Esophagus muscularis mucosa (tissue), 4 donors: ENCODE results near the gene LBHD2. TPM values are rescaled to one million over a fixed set of nuclear protein-coding genes. Genes with fewer than 3 reads are reported as not detected.
A peak's percentile ranks its signal among the peaks of the same experiment; 100 is the strongest.

ENCODE experiments used
- DNase-seq: peaks from one replicate; pipeline ENCODE4 v3.0.0-alpha.2; 2017; ENCODE audit errors: extremely low spot score
- H3K27ac ChIP-seq, 4 donors: fragments of 200-600 bp; sonication (generic); replicated peaks in 1 of 4; 1 replicate in 3 of 4; 2 replicates in 1 of 4; pipeline ENCODE4 v1.5.1; 2016 to 2019; ENCODE audit warnings: mild to moderate bottlenecking in 1 of 4
- H3K27me3 ChIP-seq, 4 donors: fragments of 200-600 bp; sonication (generic); one replicate each; pipeline versions ENCODE4 v1.5.1 to v1.6.0; 2016 to 2019
- H3K36me3 ChIP-seq, 4 donors: fragments of 200-600 bp; sonication (generic); one replicate each; pipeline ENCODE4 v1.5.1; 2016 to 2019
- H3K4me1 ChIP-seq, 4 donors: fragments of 200-600 bp; sonication (generic); one replicate each; pipeline ENCODE4 v1.5.1; 2016 to 2019
- H3K4me3 ChIP-seq, 4 donors: fragments of 200-600 bp; sonication (generic); 1 replicate in 2 of 4; 2 replicates in 2 of 4; pipeline ENCODE4 v1.5.1; 2016 to 2019; ENCODE audit warnings: mild to moderate bottlenecking in 4 of 4, moderate library complexity in 1 of 4
- H3K9me3 ChIP-seq, 4 donors: fragments of 200-600 bp; sonication (generic); 1 replicate in 3 of 4; 2 replicates in 1 of 4; pipeline ENCODE4 v1.5.1; 2016 to 2019
- EP300 ChIP-seq: sonication (generic); formaldehyde crosslinking; IDR thresholded peaks from one replicate; pipeline ENCODE4 v1.6.1; 2017; ENCODE audit warnings: antibody characterized with exemption
- POLR2A ChIP-seq: fragments of 450-650 bp; IDR thresholded peaks from one replicate; pipeline ENCODE4 v1.6.1; 2017; ENCODE audit warnings: antibody characterized with exemption, moderate library complexity, mild to moderate bottlenecking, low read depth
- POLR2AphosphoS5 ChIP-seq, 2 donors: sonication (generic); formaldehyde crosslinking; IDR thresholded peaks; one replicate each; pipeline ENCODE4 v1.6.1; 2017; ENCODE audit warnings: antibody characterized with exemption in 2 of 2
- WGBS: methylation state at CpG from one replicate; pipeline ENCODE4 v1.1.5; 2018; 5-methylcytosine and 5-hydroxymethylcytosine counted together
- intact Hi-C: fragments of 100-400 bp; cut with DNase I; formaldehyde crosslinking; loops from one replicate; pipeline ENCODE4 v1.15.1; 2023
- total RNA-seq, 4 donors: library from RNA; depleted of rRNA; stranded (reverse); fragments of >200 nt; gene quantifications; one replicate each; pipeline versions ENCODE4 v1.1.0 to v1.2.1, GENCODE V29; 2016
- TF ChIP-seq, protein P1 (sequence below), 3 experiments: fragments of 200-600 bp in 2 of 3; fragments of 450-650 bp in 1 of 3; sonication (generic) in 2 of 3; IDR thresholded peaks; one replicate each; pipeline ENCODE4 v1.5.1; 2017 to 2019; ENCODE audit warnings: antibody characterized with exemption in 3 of 3, mild to moderate bottlenecking in 2 of 3, moderate library complexity in 1 of 3

LBHD2 gene
- total RNA-seq, 4 donors from 2014 or later = not detected

- Histone ChIP-seq H3K4me1 (peaks cover 6 to 39% (median 32%) of the 10 kb centered on the region in 4 donors), H3K27me3 (peaks cover 0 to 30% (median 7%) of the 10 kb centered on the region in 4 donors), H3K4me3 (no peak overlapping the region), H3K9me3 (no peaks in the 10 kb centered on the region), H3K36me3 (no peaks in the 10 kb centered on the region), H3K27ac (peak overlapping the region in 3 of 4 donors; percentile 57 to 68 (median 63))
- TF ChIP-seq EP300 (no peak), POLR2AphosphoS5 (IDR thresholded peaks at IDR 0.05) (no peak), POLR2A (no peak)
- TF ChIP-seq, protein P1, sequence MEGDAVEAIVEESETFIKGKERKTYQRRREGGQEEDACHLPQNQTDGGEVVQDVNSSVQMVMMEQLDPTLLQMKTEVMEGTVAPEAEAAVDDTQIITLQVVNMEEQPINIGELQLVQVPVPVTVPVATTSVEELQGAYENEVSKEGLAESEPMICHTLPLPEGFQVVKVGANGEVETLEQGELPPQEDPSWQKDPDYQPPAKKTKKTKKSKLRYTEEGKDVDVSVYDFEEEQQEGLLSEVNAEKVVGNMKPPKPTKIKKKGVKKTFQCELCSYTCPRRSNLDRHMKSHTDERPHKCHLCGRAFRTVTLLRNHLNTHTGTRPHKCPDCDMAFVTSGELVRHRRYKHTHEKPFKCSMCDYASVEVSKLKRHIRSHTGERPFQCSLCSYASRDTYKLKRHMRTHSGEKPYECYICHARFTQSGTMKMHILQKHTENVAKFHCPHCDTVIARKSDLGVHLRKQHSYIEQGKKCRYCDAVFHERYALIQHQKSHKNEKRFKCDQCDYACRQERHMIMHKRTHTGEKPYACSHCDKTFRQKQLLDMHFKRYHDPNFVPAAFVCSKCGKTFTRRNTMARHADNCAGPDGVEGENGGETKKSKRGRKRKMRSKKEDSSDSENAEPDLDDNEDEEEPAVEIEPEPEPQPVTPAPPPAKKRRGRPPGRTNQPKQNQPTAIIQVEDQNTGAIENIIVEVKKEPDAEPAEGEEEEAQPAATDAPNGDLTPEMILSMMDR (IDR thresholded peaks at IDR 0.05) = no peak
- intact Hi-C loops = no loop called here
- no peak for DNase-seq
- 80% methylated on average over 4 of the region's 11 CpGs for WGBS
These were observed 11.3 kb downstream of the LBHD2 start for GRCh38 chr14:103095210-103095778.

DNA sequence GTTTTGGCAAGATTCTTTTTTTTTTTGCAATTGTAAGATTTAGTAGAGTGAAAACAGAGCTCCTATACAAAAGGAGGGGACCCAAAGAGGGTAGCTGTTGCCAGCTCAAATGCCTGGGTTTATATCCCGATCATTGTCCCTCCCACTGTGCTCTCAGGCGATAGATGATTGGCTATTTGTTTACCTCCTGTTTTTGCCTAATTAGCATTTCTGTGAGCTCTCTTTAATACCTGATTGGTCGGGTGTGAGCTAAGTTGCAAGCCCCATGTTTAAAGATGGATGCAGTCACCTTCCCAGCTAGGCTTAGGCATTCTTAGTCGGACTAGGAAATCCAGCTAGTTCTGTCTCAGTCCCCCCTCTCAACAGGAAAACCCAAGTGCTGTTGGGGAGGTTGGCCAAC lies 12.4 kb downstream of the LBHD2 start:
- no peaks in the 10 kb centered on the region for H3K36me3 ChIP-seq
- H3K9me3 ChIP-seq = no peaks in the 10 kb centered on the region
- no peak overlapping the region for H3K4me3 ChIP-seq
- TF ChIP-seq, protein P1 (IDR thresholded peaks at IDR 0.05) = no peak
- no peak for DNase-seq
- H3K27me3 ChIP-seq = peaks cover 0 to 40% (median 4%) of the 10 kb centered on the region in 4 donors
- peaks cover under 1 to 29% (median 24%) of the 10 kb centered on the region in 4 donors for H3K4me1 ChIP-seq
- no peak overlapping the region for H3K27ac ChIP-seq
- 64% methylated on average over 4 of the region's 4 CpGs for WGBS
- intact Hi-C loops = no loop called here

DNA sequence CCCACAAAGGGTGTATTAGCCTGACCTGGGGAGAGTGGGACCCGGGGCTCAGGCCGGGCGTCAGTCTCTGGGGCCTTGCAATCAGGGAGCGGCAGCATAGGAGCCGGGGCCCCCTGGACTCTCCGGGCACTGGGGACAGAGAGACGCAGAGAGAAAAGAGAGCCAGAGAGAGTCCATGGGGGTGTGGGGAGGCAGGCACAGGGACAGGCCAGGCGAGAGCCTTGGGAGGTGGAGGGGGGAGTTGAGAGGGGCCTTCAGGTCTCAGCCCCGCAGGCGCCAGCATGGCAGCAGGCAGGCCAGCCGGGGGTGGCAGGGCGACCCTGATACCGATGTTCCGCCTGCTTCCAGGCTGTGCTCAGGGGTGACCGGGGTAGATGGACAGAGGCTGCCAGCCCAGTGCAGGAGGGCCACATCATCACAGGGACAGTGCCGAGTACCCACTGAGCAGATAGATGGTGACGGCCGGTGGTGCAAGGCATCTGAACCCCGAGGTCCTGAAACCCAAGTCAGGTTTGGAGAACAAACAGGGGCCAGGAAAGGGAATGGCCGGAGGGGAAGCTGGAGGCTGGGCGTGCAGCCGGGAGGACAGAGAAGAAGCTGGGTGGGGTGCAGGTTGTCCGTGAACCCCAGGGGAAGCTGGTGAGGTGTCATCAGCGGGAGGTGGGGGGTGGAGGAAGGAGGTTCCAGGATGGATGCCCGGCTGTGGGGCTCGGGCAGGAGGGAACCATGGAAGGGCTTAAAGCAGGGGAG lies 13.4 kb downstream of the LBHD2 start:
- Histone ChIP-seq H3K9me3 (no peaks in the 10 kb centered on the region), H3K36me3 (no peaks in the 10 kb centered on the region), H3K27ac (no peak overlapping the region), H3K4me1 (peaks cover 4 to 32% (median 25%) of the 10 kb centered on the region in 4 donors), H3K27me3 (peaks cover 0 to 50% (median 11%) of the 10 kb centered on the region in 4 donors), H3K4me3 (no peak overlapping the region)
- WGBS = 84% methylated on average over 22 of the region's 26 CpGs
- intact Hi-C loops = no loop called here
- TF ChIP-seq EP300 = no peak
- no peak for TF ChIP-seq POLR2AphosphoS5 (IDR thresholded peaks at IDR 0.05)
- TF ChIP-seq, protein P1 (IDR thresholded peaks at IDR 0.05) = no peak
- TF ChIP-seq POLR2A = no peak
- no peak for DNase-seq

DNA sequence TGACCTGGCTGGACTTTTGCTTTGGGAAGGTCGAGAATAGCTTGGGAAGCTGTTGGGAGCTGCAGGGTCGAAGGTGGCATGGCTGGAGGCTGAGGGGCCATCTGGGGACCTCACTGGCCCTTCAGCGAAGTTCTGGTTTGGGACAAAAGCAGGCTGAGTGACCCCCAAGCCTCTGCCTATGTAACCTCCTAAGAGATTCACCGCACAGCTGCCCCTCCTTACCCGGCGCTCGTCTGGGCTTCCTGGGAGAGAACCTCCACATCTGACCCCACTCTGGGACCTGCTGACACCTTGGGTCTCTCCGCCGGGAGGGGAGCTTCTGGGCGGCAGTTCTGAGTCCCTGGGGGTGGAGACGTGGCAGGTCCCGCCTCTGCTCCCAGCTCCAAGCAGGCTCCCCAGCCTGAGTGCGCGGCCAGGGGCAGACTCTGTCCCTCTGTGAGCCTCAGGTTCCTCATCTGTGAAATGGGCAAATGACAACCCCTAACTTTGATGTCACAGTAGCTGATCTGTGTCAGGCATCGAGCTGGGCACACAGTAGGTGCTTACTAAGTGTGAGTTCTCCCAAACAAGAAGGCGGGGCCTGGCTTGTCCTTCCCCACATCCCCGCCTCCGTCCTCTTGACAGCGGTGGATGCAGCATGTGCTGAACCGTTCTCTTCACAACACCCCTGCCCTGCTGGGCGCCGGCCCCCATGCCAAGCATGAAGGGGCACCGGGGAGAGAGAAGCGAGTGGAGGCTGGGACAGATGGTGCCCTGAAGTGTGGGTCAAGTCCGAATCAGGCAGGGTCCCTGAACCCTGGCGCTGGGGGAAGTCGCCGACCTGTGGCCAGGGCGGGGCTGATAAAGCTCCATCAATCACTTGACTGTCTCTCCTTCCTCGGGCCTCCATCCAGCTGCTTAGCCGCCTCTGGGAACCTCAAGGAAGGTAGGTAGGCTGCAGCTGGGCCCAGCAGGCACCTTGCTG lies 14.3 kb downstream of the LBHD2 start:
- intact Hi-C loops = no loop called here
- TF ChIP-seq EP300 (no peak), POLR2A (no peak), POLR2AphosphoS5 (IDR thresholded peaks at IDR 0.05) (no peak)
- TF ChIP-seq, protein P1 (IDR thresholded peaks at IDR 0.05) = no peak
- Histone ChIP-seq H3K27ac (no peak overlapping the region), H3K4me3 (no peak overlapping the region), H3K36me3 (no peaks in the 10 kb centered on the region), H3K9me3 (no peaks in the 10 kb centered on the region), H3K4me1 (peaks cover 9 to 39% (median 33%) of the 10 kb centered on the region in 4 donors), H3K27me3 (peaks cover 0 to 59% (median 19%) of the 10 kb centered on the region in 4 donors)
- 72% methylated on average over 23 of the region's 31 CpGs for WGBS
- no peak for DNase-seq
